SK-N-SH (cell line): ENCODE measurements around the gene LRRK2. TPM values are rescaled to one million over a fixed set of nuclear protein-coding genes. Genes with fewer than 3 reads are reported as not detected.

Experiments used
- CTCF ChIA-PET: fragments of 300-600, 350-600 bp; formaldehyde crosslinking; extraction: SDS; loops from one replicate; lab custom pipeline; 2021; lab: Yijun Ruan, JAX
- POLR2A ChIA-PET: fragments of 350-600 bp; sonication (Branson Sonifier 250); formaldehyde crosslinking; extraction: SDS; loops from one replicate; lab custom pipeline; 2020; ENCODE audit warnings: antibody characterized with exemption, inconsistent platforms; lab: Yijun Ruan, JAX
- DNase-seq: peaks from one replicate; pipeline ENCODE4 v3.0.0; 2012
- H2AFZ ChIP-seq: fragments of 200-600 bp; sonication (generic); 2 replicates; pipeline ENCODE4 v1.8.1; 2016; ENCODE audit warnings: antibody characterized with exemption, mild to moderate bottlenecking, low read depth
- H3F3A ChIP-seq: fragments of 200-600 bp; sonication (generic); replicated peaks from 2 replicates; pipeline ENCODE3; 2016; ENCODE audit warnings: antibody characterized with exemption, mild to moderate bottlenecking; ENCODE audit not compliant: insufficient read depth
- H3K27ac ChIP-seq, 2 experiments: fragments of 200-500 bp in 1 of 2; fragments of 200-600 bp in 1 of 2; sonication (Bioruptor generic) in 1 of 2; sonication (generic), shearing (Covaris generic) in 1 of 2; 2 replicates each; pipeline versions ENCODE4 v1.5.1 to v1.6.1; 2014 to 2016; ENCODE audit warnings: low read depth in 2 of 2, inconsistent platforms in 1 of 2, low read length in 1 of 2, mild to moderate bottlenecking in 1 of 2, mixed read lengths in 1 of 2
- H3K27me3 ChIP-seq: fragments of 200-600 bp; sonication (generic), shearing (Covaris generic); 2 replicates; pipeline ENCODE4 v1.6.1; 2016; ENCODE audit warnings: mixed run types; ENCODE audit not compliant: insufficient read depth
- H3K36me3 ChIP-seq, 2 experiments: fragments of 200-500 bp in 1 of 2; fragments of 200-600 bp in 1 of 2; sonication (Bioruptor generic) in 1 of 2; sonication (generic) in 1 of 2; replicated peaks in 1 of 2; 2 replicates each; pipeline versions ENCODE3 to v1.5.1; 2014 to 2016; ENCODE audit warnings: low read length in 1 of 2, mild to moderate bottlenecking in 1 of 2; ENCODE audit not compliant: insufficient read depth in 2 of 2, control insufficient read depth in 1 of 2
- H3K4me1 ChIP-seq, 2 experiments: fragments of 200-500 bp in 1 of 2; fragments of 200-600 bp in 1 of 2; sonication (Bioruptor generic) in 1 of 2; sonication (generic), shearing (Covaris generic) in 1 of 2; 2 replicates each; pipeline versions ENCODE4 v1.5.1 to v1.6.1; 2014 to 2016; ENCODE audit warnings: low read depth in 1 of 2, low read length in 1 of 2, mixed run types in 1 of 2; ENCODE audit not compliant: insufficient read depth in 2 of 2, control insufficient read depth in 1 of 2
- H3K4me2 ChIP-seq: fragments of 200-600 bp; sonication (generic), shearing (Covaris generic); 2 replicates; pipeline ENCODE4 v1.6.1; 2017; ENCODE audit warnings: mixed run types
- H3K4me3 ChIP-seq, 2 experiments: fragments of 200-500 bp in 1 of 2; fragments of 200-600 bp in 1 of 2; sonication (Bioruptor generic) in 1 of 2; sonication (generic), shearing (Covaris generic) in 1 of 2; 2 replicates each; pipeline versions ENCODE4 v1.5.1 to v1.8.1; 2014 to 2016; ENCODE audit warnings: low read depth in 2 of 2, inconsistent platforms in 1 of 2, low read length in 1 of 2, mild to moderate bottlenecking in 1 of 2, mixed read lengths in 1 of 2, moderate library complexity in 1 of 2
- H3K79me2 ChIP-seq: fragments of 200-600 bp; sonication (generic); 2 replicates; pipeline ENCODE4 v1.8.1; 2017; ENCODE audit warnings: mild to moderate bottlenecking; ENCODE audit not compliant: insufficient read depth
- H3K9ac ChIP-seq: fragments of 200-600 bp; sonication (generic); 2 replicates; pipeline ENCODE4 v1.6.1; 2017; ENCODE audit warnings: mixed run types
- H3K9me2 ChIP-seq: fragments of 200-600 bp; sonication (generic); 2 replicates; pipeline ENCODE4 v1.6.1; 2017; ENCODE audit warnings: mixed run types
- H3K9me3 ChIP-seq: fragments of 200-600 bp; sonication (generic); 2 replicates; pipeline ENCODE4 v1.6.1; 2017; ENCODE audit warnings: mixed run types, mild to moderate bottlenecking, moderate library complexity
- H4K20me1 ChIP-seq: fragments of 200-600 bp; sonication (generic); 2 replicates; pipeline ENCODE4 v1.6.1; 2017; ENCODE audit warnings: mild to moderate bottlenecking, mixed run types; ENCODE audit not compliant: insufficient read depth
- CHD2 ChIP-seq: fragments of 150-350 bp; IDR thresholded peaks from 2 replicates; pipeline ENCODE4 v1.6.1; 2018; ENCODE audit warnings: low read length; ENCODE audit not compliant: partially characterized antibody
- CTCF ChIP-seq: fragments of 200-600 bp; sonication (generic); IDR thresholded peaks from 2 replicates; pipeline ENCODE4 v1.6.1; 2017; ENCODE audit warnings: antibody characterized with exemption, mild to moderate bottlenecking, moderate library complexity
- EP300 ChIP-seq, 2 experiments: IDR thresholded peaks; 2 replicates each; pipeline versions ENCODE4 v1.4.0 to v1.6.1; 2012; ENCODE audit warnings: borderline replicate concordance in 1 of 2, low read depth in 1 of 2, low read length in 1 of 2
- EZH2phosphoT487 ChIP-seq: fragments of 200-600 bp; sonication (generic); IDR thresholded peaks from 2 replicates; pipeline ENCODE4 v1.6.1; 2017; ENCODE audit warnings: low read depth, mixed run types, mild to moderate bottlenecking, antibody characterized with exemption, moderate library complexity, borderline replicate concordance
- FOXJ3 ChIP-seq: sonication (generic); formaldehyde crosslinking; IDR thresholded peaks from 2 replicates; pipeline ENCODE4 v1.5.1; 2020; ENCODE audit warnings: mild to moderate bottlenecking, missing genetic modification reagents
- GATA2 ChIP-seq: sonication (generic); formaldehyde crosslinking; IDR thresholded peaks from 2 replicates; pipeline ENCODE4 v1.5.0; 2020; ENCODE audit warnings: mild to moderate bottlenecking, missing genetic modification reagents
- JUND ChIP-seq: IDR thresholded peaks from 2 replicates; pipeline ENCODE4 v1.4.0; 2012
- MEF2A ChIP-seq: IDR thresholded peaks from 2 replicates; pipeline ENCODE4 v1.4.0; 2012; ENCODE audit warnings: low read depth, borderline replicate concordance
- NFIC ChIP-seq: IDR thresholded peaks from 2 replicates; pipeline ENCODE4 v1.4.0; 2012; ENCODE audit warnings: borderline replicate concordance
- NRF1 ChIP-seq: IDR thresholded peaks from 2 replicates; pipeline ENCODE4 v1.6.1; 2012; ENCODE audit warnings: low read depth, mild to moderate bottlenecking, low read length
- RAD21 ChIP-seq: IDR thresholded peaks from 2 replicates; pipeline ENCODE4 v1.6.1; 2012; ENCODE audit warnings: mild to moderate bottlenecking, low read length
- RCOR1 ChIP-seq: fragments of 150-350 bp; IDR thresholded peaks from 2 replicates; pipeline ENCODE4 v1.6.1; 2017; ENCODE audit warnings: antibody characterized with exemption, low read length
- REST ChIP-seq: IDR thresholded peaks from 2 replicates; pipeline ENCODE4 v1.6.1; 2012; ENCODE audit warnings: mild to moderate bottlenecking, low read depth, low read length, moderate library complexity
- RFX5 ChIP-seq: IDR thresholded peaks from 2 replicates; pipeline ENCODE4 v1.6.1; 2012; ENCODE audit warnings: mild to moderate bottlenecking, improper control_type of control experiment, low read length
- RXRA ChIP-seq: IDR thresholded peaks from 2 replicates; pipeline ENCODE4 v1.4.0; 2012; ENCODE audit warnings: low read depth, mild to moderate bottlenecking, borderline replicate concordance
- SMC3 ChIP-seq: IDR thresholded peaks from 2 replicates; pipeline ENCODE4 v1.6.1; 2012; ENCODE audit warnings: low read depth, low read length, improper control_type of control experiment
- TCF12 ChIP-seq: IDR thresholded peaks from 2 replicates; pipeline ENCODE4 v1.4.0; 2012
- TEAD4 ChIP-seq: IDR thresholded peaks from 2 replicates; pipeline ENCODE4 v1.4.0; 2012; ENCODE audit warnings: mild to moderate bottlenecking, borderline replicate concordance; ENCODE audit not compliant: insufficient read depth
- WGBS: methylation state at CpG from one replicate; pipeline ENCODE4 v1.1.6; 2017; ENCODE audit warnings: low lambda C conversion rate; 5-methylcytosine and 5-hydroxymethylcytosine counted together
- polyA plus RNA-seq, 3 experiments: library from polyadenylated mRNA; depleted of rRNA; stranded (reverse); fragments of >200 nt; gene quantifications; 2 replicates each; pipeline ENCODE4 v1.2.3, GENCODE V29; 2012
- TF ChIP-seq, protein P1 (sequence below): IDR thresholded peaks from 2 replicates; pipeline ENCODE4 v1.4.0; 2012; ENCODE audit warnings: low read depth, borderline replicate concordance

LRRK2 gene
- polyA plus RNA-seq, 1 of the 3 experiments (the other 2 are of a cell fraction): 0.08 TPM

- H3K4me3 ChIP-seq: no peak overlapping the region
- no peak overlapping the region for H2AFZ ChIP-seq
- H3K9me3 ChIP-seq: no peaks in the 10 kb centered on the region
- no peak overlapping the region for H3K9ac ChIP-seq
- no peaks in the 10 kb centered on the region for H4K20me1 ChIP-seq
- no peak overlapping the region for H3K4me2 ChIP-seq
- CTCF ChIA-PET: no interaction called here
- no peaks in the 10 kb centered on the region for H3K27me3 ChIP-seq
- POLR2A ChIA-PET: no interaction called here
- H3K4me1 ChIP-seq: no peaks in the 10 kb centered on the region
- DNase-seq: no peak
- H3K27ac ChIP-seq: no peak overlapping the region
- TF ChIP-seq CHD2 (no peak), NFIC (no peak), SMC3 (no peak), JUND (no peak), RFX5 (no peak), MEF2A (no peak), EP300 (IDR thresholded peaks at IDR 0.05; ENCODE audit: borderline replicate concordance in 1 of 2, low read depth in 1 of 2, low read length in 1 of 2) (no peak), FOXJ3 (no peak), REST (no peak), RXRA (no peak), RAD21 (no peak), NRF1 (no peak), EZH2phosphoT487 (no peak), TEAD4 (no peak), TCF12 (no peak), RCOR1 (no peak), CTCF (no peak), GATA2 (CRISPR knock-in tag) (no peak)
- TF ChIP-seq, protein P1, sequence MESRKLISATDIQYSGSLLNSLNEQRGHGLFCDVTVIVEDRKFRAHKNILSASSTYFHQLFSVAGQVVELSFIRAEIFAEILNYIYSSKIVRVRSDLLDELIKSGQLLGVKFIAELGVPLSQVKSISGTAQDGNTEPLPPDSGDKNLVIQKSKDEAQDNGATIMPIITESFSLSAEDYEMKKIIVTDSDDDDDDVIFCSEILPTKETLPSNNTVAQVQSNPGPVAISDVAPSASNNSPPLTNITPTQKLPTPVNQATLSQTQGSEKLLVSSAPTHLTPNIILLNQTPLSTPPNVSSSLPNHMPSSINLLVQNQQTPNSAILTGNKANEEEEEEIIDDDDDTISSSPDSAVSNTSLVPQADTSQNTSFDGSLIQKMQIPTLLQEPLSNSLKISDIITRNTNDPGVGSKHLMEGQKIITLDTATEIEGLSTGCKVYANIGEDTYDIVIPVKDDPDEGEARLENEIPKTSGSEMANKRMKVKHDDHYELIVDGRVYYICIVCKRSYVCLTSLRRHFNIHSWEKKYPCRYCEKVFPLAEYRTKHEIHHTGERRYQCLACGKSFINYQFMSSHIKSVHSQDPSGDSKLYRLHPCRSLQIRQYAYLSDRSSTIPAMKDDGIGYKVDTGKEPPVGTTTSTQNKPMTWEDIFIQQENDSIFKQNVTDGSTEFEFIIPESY: no peak
- no peaks in the 10 kb centered on the region for H3K36me3 ChIP-seq
- H3F3A ChIP-seq: no peaks in the 10 kb centered on the region
- WGBS: 62% methylated on average over 1 of the region's 1 CpG
- H3K9me2 ChIP-seq: no peaks in the 10 kb centered on the region
- no peaks in the 10 kb centered on the region for H3K79me2 ChIP-seq
These were observed 8.8 kb upstream of the LRRK2 start for GRCh38 chr12:40215982-40216381.
